Endothelial cell of umbilical vein (primary cell): ENCODE measurements around the gene BBX. TPM values are rescaled to one million over a fixed set of nuclear protein-coding genes. Genes with fewer than 3 reads are reported as not detected.

ENCODE experiments used
- BruUV-seq: library from RNA; stranded (reverse); fragments of 400-500 nt; replicated peaks from 2 replicates; lab custom pipeline; 2021; lab: Mats Ljungman, UMichigan
- CTCF ChIA-PET: fragments of 300-600, 350-600 bp; sonication (Branson Sonifier 250); formaldehyde crosslinking; loops from one replicate; lab custom pipeline; 2021; ENCODE audit warnings: antibody characterized with exemption, inconsistent platforms; lab: Charles Lee
- POLR2A ChIA-PET: fragments of 300-600, 350-600 bp; sonication (Branson Sonifier 250); formaldehyde crosslinking; loops from one replicate; lab custom pipeline; 2021; ENCODE audit warnings: antibody characterized with exemption, inconsistent platforms; lab: Charles Lee
- DNase-seq: peaks from one replicate; pipeline ENCODE4 v3.0.0-alpha.2; 2011; ENCODE audit warnings: low read depth, low spot score
- FAIRE-seq: peaks from 2 replicates; lab custom pipeline; 2011; peaks lifted over from hg19 to GRCh38; lab: Jason Lieb, UNC
- H2AFZ ChIP-seq: 2 replicates; pipeline ENCODE4 v1.6.0; 2012; ENCODE audit warnings: low read depth, low read length, control low read depth, inconsistent platforms
- H3K27ac ChIP-seq: 2 replicates; pipeline ENCODE4 v1.5.1; 2011; ENCODE audit warnings: low read depth, mild to moderate bottlenecking, control low read depth, low read length, moderate library complexity; ENCODE audit not compliant: insufficient read depth
- H3K27me3 ChIP-seq, 2 experiments: 2 replicates each; pipeline versions ENCODE4 v1.6.0 to v1.6.1; 2011; ENCODE audit warnings: low read length in 2 of 2, mixed read lengths in 1 of 2; ENCODE audit not compliant: control insufficient read depth in 2 of 2, insufficient read depth in 2 of 2
- H3K36me3 ChIP-seq, 2 experiments: 2 replicates in 1 of 2; 3 replicates in 1 of 2; pipeline ENCODE4 v1.5.1; 2011; ENCODE audit warnings: low read length in 2 of 2, mild to moderate bottlenecking in 1 of 2, moderate library complexity in 1 of 2; ENCODE audit not compliant: control insufficient read depth in 2 of 2, insufficient read depth in 2 of 2; ENCODE audit errors: extremely low read depth in 1 of 2
- H3K4me1 ChIP-seq: 3 replicates; pipeline ENCODE4 v1.5.1; 2011; ENCODE audit warnings: mild to moderate bottlenecking, low read length; ENCODE audit not compliant: control insufficient read depth, insufficient read depth; ENCODE audit errors: extremely low read depth
- H3K4me2 ChIP-seq: 2 replicates; pipeline ENCODE4 v1.6.1; 2011; ENCODE audit warnings: low read length, control low read depth, mixed read lengths; ENCODE audit not compliant: insufficient read depth
- H3K4me3 ChIP-seq, 3 experiments: fragments of 200-600 bp in 1 of 3; sonication (generic), shearing (Covaris generic) in 1 of 3; replicated peaks in 1 of 3; 2 replicates each; pipeline ENCODE4 v1.5.1; 2011 to 2016; ENCODE audit warnings: control low read depth in 3 of 3, low read length in 3 of 3, mild to moderate bottlenecking in 2 of 3, inconsistent platforms in 1 of 3, low read depth in 1 of 3, moderate library complexity in 1 of 3; ENCODE audit not compliant: insufficient read depth in 1 of 3
- H3K79me2 ChIP-seq: 2 replicates; pipeline ENCODE4 v1.6.0; 2012; ENCODE audit warnings: low read length, inconsistent platforms; ENCODE audit not compliant: control insufficient read depth, insufficient read depth
- H3K9ac ChIP-seq: replicated peaks from 2 replicates; pipeline ENCODE3; 2011; ENCODE audit warnings: low read length, control low read depth; ENCODE audit not compliant: insufficient read depth; ENCODE audit errors: extremely low read depth
- H3K9me1 ChIP-seq: replicated peaks from 3 replicates; pipeline ENCODE4 v1.6.0; 2011; ENCODE audit warnings: mild to moderate bottlenecking, low read length; ENCODE audit not compliant: control insufficient read depth, insufficient read depth; ENCODE audit errors: extremely low read depth
- H3K9me3 ChIP-seq: replicated peaks from 2 replicates; pipeline ENCODE4 v1.5.1; 2012; ENCODE audit warnings: low read length, inconsistent platforms; ENCODE audit not compliant: control insufficient read depth, insufficient read depth
- H4K20me1 ChIP-seq: replicated peaks from 2 replicates; pipeline ENCODE3; 2011; ENCODE audit warnings: mild to moderate bottlenecking, low read length; ENCODE audit not compliant: control insufficient read depth, insufficient read depth; ENCODE audit errors: extremely low read depth
- EZH2 ChIP-seq: IDR thresholded peaks from 2 replicates; pipeline ENCODE4 v1.6.1; 2012; ENCODE audit warnings: borderline replicate concordance, low read depth, mild to moderate bottlenecking, moderate library complexity, low read length, inconsistent platforms; ENCODE audit not compliant: severe bottlenecking
- FOS ChIP-seq: IDR thresholded peaks from 2 replicates; pipeline ENCODE4 v1.6.1; 2011; ENCODE audit warnings: mild to moderate bottlenecking, low read length, moderate library complexity, borderline replicate concordance; ENCODE audit not compliant: insufficient read depth
- GATA2 ChIP-seq: IDR thresholded peaks from 2 replicates; pipeline ENCODE4 v1.7.0; 2011; ENCODE audit warnings: low read depth, mild to moderate bottlenecking, moderate library complexity, mixed read lengths, low read length; ENCODE audit not compliant: insufficient read length, insufficient read depth
- JUN ChIP-seq: IDR thresholded peaks from 2 replicates; pipeline ENCODE4 v1.6.1; 2011; ENCODE audit warnings: borderline replicate concordance, low read depth; ENCODE audit not compliant: insufficient read length, insufficient read depth
- MYC ChIP-seq: IDR thresholded peaks from one replicate; pipeline ENCODE4 v1.6.1; 2011; ENCODE audit warnings: mild to moderate bottlenecking, low read depth, low read length
- POLR2A ChIP-seq: IDR thresholded peaks from 2 replicates; pipeline ENCODE4 v1.6.1; 2012; ENCODE audit warnings: low read depth, mild to moderate bottlenecking, control low read depth, low read length
- POLR2AphosphoS5 ChIP-seq: IDR thresholded peaks from 2 replicates; pipeline ENCODE4 v1.6.1; 2012; ENCODE audit warnings: low read depth, mild to moderate bottlenecking, control low read depth, low read length, moderate library complexity; ENCODE audit not compliant: insufficient read depth
- dilution Hi-C: fragments of 300-500 bp; cut with MboI; formaldehyde crosslinking; loops from one replicate; pipeline ENCODE4 v1.15.0; 2019; ENCODE audit warnings: low sequenced_read_pairs; ENCODE audit not compliant: extremely low pct_ligation_motif_present
- intact Hi-C: fragments of 100-400 bp; cut with micrococcal nuclease; formaldehyde crosslinking; loops from one replicate; pipeline ENCODE4 v1.10.0; 2022
- polyA plus RNA-seq, 4 experiments: library from polyadenylated mRNA; depleted of rRNA in 3 of 4; stranded (reverse) in 3 of 4; unstranded in 1 of 4; fragments of >200 nt; gene quantifications; 2 replicates each; pipeline versions ENCODE4 v1.2.1 to v1.2.3, GENCODE V29; 2011 to 2012; ENCODE audit warnings: missing spikeins in 1 of 4
- total RNA-seq: library from RNA; stranded (reverse); gene quantifications from 2 replicates; pipeline ENCODE4 v1.2.3, GENCODE V29; 2021
- TF ChIP-seq, protein P1 (sequence below): IDR thresholded peaks from 2 replicates; pipeline ENCODE4 v1.6.1; 2011; ENCODE audit not compliant: insufficient read depth, insufficient read length
- TF ChIP-seq, protein P2 (sequence below), 2 donors: IDR thresholded peaks; 1 replicate in 1 of 2; 2 replicates in 1 of 2; pipeline ENCODE4 v1.5.1; 2011; ENCODE audit warnings: low read length in 2 of 2, mild to moderate bottlenecking in 2 of 2, moderate library complexity in 2 of 2, control low read depth in 1 of 2, inconsistent platforms in 1 of 2, low read depth in 1 of 2; ENCODE audit not compliant: insufficient read depth in 1 of 2; ENCODE audit errors: extremely low read depth in 1 of 2

Gene BBX
- total and polyA plus RNA-seq, 2 donors (not counting 3 experiments of a cell fraction or from before 2014, with no cell fraction given): 21.4 to 43.4 TPM

GRCh38 chr3:107800710-107801109 is 277.9 kb downstream of the BBX start:
- DNase-seq (no peak), FAIRE-seq (no peak)
- H3K9me3 ChIP-seq: no peaks in the 10 kb centered on the region
- BruUV-seq: no TSS peak
- H3K79me2 ChIP-seq: no peaks in the 10 kb centered on the region
- no peaks in the 10 kb centered on the region for H4K20me1 ChIP-seq
- ChIA-PET CTCF (no interaction called here), POLR2A (no interaction called here)
- no peak overlapping the region for H3K9ac ChIP-seq
- no peaks in the 10 kb centered on the region for H3K27me3 ChIP-seq
- H3K27ac ChIP-seq: no peak overlapping the region
- H3K4me1 ChIP-seq: no peaks in the 10 kb centered on the region
- TF ChIP-seq, protein P1, sequence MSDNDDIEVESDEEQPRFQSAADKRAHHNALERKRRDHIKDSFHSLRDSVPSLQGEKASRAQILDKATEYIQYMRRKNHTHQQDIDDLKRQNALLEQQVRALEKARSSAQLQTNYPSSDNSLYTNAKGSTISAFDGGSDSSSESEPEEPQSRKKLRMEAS: no peak
- TF ChIP-seq EZH2 (no peak), JUN (no peak), POLR2AphosphoS5 (no peak), MYC (no peak), POLR2A (no peak), FOS (no peak), GATA2 (no peak)
- TF ChIP-seq, protein P2, sequence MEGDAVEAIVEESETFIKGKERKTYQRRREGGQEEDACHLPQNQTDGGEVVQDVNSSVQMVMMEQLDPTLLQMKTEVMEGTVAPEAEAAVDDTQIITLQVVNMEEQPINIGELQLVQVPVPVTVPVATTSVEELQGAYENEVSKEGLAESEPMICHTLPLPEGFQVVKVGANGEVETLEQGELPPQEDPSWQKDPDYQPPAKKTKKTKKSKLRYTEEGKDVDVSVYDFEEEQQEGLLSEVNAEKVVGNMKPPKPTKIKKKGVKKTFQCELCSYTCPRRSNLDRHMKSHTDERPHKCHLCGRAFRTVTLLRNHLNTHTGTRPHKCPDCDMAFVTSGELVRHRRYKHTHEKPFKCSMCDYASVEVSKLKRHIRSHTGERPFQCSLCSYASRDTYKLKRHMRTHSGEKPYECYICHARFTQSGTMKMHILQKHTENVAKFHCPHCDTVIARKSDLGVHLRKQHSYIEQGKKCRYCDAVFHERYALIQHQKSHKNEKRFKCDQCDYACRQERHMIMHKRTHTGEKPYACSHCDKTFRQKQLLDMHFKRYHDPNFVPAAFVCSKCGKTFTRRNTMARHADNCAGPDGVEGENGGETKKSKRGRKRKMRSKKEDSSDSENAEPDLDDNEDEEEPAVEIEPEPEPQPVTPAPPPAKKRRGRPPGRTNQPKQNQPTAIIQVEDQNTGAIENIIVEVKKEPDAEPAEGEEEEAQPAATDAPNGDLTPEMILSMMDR (IDR thresholded peaks at IDR 0.05; ENCODE audit: extremely low read depth in 1 of 2, insufficient read depth in 1 of 2, low read depth in 1 of 2, low read length in 2 of 2): no peak
- dilution Hi-C loops: no loop called here
- no peaks in the 10 kb centered on the region for H3K9me1 ChIP-seq
- peaks cover 5 to 14% of the 10 kb centered on the region in 2 experiments for H3K36me3 ChIP-seq
- H2AFZ ChIP-seq: no peak overlapping the region
- H3K4me2 ChIP-seq: no peak overlapping the region
- intact Hi-C loops: no loop called here
- no peak overlapping the region for H3K4me3 ChIP-seq
